ENCODE data around the gene NUCB1.

- TF ChIP-seq HMGA2 (CRISPR knock-in tag; IDR thresholded peaks at IDR 0.05) (no peak), CTCF (IDR thresholded peaks at IDR 0.05) (no peak), ZNF281 (CRISPR knock-in tag; IDR thresholded peaks at IDR 0.05) (no peak), NR3C1 (CRISPR knock-in tag; conservative IDR thresholded peaks at IDR 0.05; ENCODE audit: low read depth) (no peak), ZNF121 (CRISPR knock-in tag; IDR thresholded peaks at IDR 0.05) (no peak), KAT7 (CRISPR knock-in tag; IDR thresholded peaks at IDR 0.05; ENCODE audit: borderline replicate concordance) (no peak), ATF1 (CRISPR knock-in tag; IDR thresholded peaks at IDR 0.05) (no peak)
- TF ChIP-seq, protein P1, sequence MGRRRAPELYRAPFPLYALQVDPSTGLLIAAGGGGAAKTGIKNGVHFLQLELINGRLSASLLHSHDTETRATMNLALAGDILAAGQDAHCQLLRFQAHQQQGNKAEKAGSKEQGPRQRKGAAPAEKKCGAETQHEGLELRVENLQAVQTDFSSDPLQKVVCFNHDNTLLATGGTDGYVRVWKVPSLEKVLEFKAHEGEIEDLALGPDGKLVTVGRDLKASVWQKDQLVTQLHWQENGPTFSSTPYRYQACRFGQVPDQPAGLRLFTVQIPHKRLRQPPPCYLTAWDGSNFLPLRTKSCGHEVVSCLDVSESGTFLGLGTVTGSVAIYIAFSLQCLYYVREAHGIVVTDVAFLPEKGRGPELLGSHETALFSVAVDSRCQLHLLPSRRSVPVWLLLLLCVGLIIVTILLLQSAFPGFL (CRISPR knock-in tag; IDR thresholded peaks at IDR 0.05; ENCODE audit: borderline replicate concordance) = no peak
- TF ChIP-seq, protein P2, sequence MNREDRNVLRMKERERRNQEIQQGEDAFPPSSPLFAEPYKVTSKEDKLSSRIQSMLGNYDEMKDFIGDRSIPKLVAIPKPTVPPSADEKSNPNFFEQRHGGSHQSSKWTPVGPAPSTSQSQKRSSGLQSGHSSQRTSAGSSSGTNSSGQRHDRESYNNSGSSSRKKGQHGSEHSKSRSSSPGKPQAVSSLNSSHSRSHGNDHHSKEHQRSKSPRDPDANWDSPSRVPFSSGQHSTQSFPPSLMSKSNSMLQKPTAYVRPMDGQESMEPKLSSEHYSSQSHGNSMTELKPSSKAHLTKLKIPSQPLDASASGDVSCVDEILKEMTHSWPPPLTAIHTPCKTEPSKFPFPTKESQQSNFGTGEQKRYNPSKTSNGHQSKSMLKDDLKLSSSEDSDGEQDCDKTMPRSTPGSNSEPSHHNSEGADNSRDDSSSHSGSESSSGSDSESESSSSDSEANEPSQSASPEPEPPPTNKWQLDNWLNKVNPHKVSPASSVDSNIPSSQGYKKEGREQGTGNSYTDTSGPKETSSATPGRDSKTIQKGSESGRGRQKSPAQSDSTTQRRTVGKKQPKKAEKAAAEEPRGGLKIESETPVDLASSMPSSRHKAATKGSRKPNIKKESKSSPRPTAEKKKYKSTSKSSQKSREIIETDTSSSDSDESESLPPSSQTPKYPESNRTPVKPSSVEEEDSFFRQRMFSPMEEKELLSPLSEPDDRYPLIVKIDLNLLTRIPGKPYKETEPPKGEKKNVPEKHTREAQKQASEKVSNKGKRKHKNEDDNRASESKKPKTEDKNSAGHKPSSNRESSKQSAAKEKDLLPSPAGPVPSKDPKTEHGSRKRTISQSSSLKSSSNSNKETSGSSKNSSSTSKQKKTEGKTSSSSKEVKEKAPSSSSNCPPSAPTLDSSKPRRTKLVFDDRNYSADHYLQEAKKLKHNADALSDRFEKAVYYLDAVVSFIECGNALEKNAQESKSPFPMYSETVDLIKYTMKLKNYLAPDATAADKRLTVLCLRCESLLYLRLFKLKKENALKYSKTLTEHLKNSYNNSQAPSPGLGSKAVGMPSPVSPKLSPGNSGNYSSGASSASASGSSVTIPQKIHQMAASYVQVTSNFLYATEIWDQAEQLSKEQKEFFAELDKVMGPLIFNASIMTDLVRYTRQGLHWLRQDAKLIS (CRISPR knock-in tag; IDR thresholded peaks at IDR 0.05; ENCODE audit: borderline replicate concordance) = no peak
- TF ChIP-seq, protein P3, sequence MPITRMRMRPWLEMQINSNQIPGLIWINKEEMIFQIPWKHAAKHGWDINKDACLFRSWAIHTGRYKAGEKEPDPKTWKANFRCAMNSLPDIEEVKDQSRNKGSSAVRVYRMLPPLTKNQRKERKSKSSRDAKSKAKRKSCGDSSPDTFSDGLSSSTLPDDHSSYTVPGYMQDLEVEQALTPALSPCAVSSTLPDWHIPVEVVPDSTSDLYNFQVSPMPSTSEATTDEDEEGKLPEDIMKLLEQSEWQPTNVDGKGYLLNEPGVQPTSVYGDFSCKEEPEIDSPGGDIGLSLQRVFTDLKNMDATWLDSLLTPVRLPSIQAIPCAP (CRISPR knock-in tag; IDR thresholded peaks at IDR 0.05) = no peak
Observed at GRCh38 chr19:48866692-48867091, 33.4 kb upstream of the NUCB1 start.

Measured in WTC11 (cell line).